ENCODE data around the gene ESR2. TPM values are rescaled to one million over a fixed set of nuclear protein-coding genes. Genes with fewer than 3 reads are reported as not detected.

Gene ESR2
- total and polyA plus RNA-seq, 2 of the 8 experiments (the other 6 are each of a cell fraction or from before 2014, with no cell fraction given) = 0.19 to 0.23 TPM

DNA sequence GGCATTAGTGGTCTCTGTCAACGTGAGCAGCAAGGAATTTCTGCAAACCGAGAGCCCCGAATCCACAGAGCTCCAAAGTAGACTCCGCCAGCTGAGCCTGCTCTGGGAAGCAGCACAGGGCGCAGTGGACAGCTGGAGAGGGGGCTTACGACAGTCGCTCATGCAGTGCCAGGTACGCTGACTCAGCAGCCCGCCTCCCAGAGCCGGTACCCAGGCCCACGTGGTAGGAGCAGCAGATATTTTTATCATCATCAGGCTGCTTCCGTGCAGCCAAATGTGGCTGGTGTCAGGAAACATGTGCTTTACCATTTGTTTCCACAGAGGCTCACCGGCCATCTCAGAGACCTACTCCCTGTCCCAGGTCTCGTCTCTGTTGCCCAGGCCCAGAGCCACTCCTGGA is 73.7 kb downstream of the ESR2 start:
- Histone ChIP-seq H2BK15ac (ENCODE audit: low read length) (no peak overlapping the region), H4K20me1 (replicated peaks in 1 of 2; ENCODE audit: control insufficient read depth in 1 of 2, insufficient read depth in 2 of 2, low read length in 2 of 2) (peaks cover 2 to 3% of the 10 kb centered on the region in 2 experiments), H3K36me3 (ENCODE audit: control insufficient read depth in 2 of 4, insufficient read depth in 4 of 4, low read length in 3 of 4) (peaks cover 15 to 77% (median 52%) of the 10 kb centered on the region in 4 experiments), H3K4ac (replicated peaks; ENCODE audit: insufficient read length, low read depth, low read length) (no peak overlapping the region), H3K9ac (replicated peaks in 1 of 4; ENCODE audit: extremely low read depth in 1 of 4, low read depth in 3 of 4, low read length in 3 of 4) (no peak overlapping the region), H2AK5ac (ENCODE audit: low read depth, low read length) (no peak overlapping the region), H3K79me1 (ENCODE audit: low read depth, low read length) (no peaks in the 10 kb centered on the region), H3K27ac (ENCODE audit: low read depth, low read length) (no peak overlapping the region), H2BK120ac (replicated peaks; ENCODE audit: low read depth, low read length) (no peak overlapping the region), H2BK12ac (ENCODE audit: low read depth, low read length) (no peak overlapping the region), H3K14ac (ENCODE audit: insufficient read length) (no peak overlapping the region), H3K4me2 (ENCODE audit: insufficient read depth in 1 of 2, low read depth in 2 of 2, low read length in 2 of 2) (no peak overlapping the region), H4K8ac (ENCODE audit: extremely low read depth, insufficient read depth, low read length) (no peak overlapping the region), H3K79me2 (ENCODE audit: control insufficient read depth in 1 of 2, insufficient read depth in 2 of 2, low read length in 2 of 2) (no peaks in the 10 kb centered on the region), H2BK20ac (ENCODE audit: low read length) (no peak overlapping the region), H2BK5ac (ENCODE audit: low read depth, low read length) (no peak overlapping the region), H3K56ac (replicated peaks; ENCODE audit: insufficient read length, low read depth, low read length) (no peak overlapping the region), H4K91ac (replicated peaks; ENCODE audit: insufficient read length, low read length) (no peak overlapping the region), H3K4me1 (replicated peaks in 1 of 4; ENCODE audit: control insufficient read depth in 3 of 4, insufficient read depth in 4 of 4, low read length in 3 of 4) (no peaks in the 10 kb centered on the region), H3K18ac (ENCODE audit: extremely low read depth, low read length) (no peak overlapping the region), H2AFZ (ENCODE audit: low read length) (no peak overlapping the region), H4K5ac (ENCODE audit: insufficient read length, low read depth, low read length) (no peak overlapping the region), H3K9me3 (ENCODE audit: insufficient read depth in 2 of 2, low read depth in 1 of 2, low read length in 1 of 2) (no peaks in the 10 kb centered on the region), H3K27me3 (replicated peaks in 1 of 4; ENCODE audit: control insufficient read depth in 3 of 4, extremely low read depth in 1 of 4, insufficient read depth in 3 of 4, low read length in 3 of 4) (no peaks in the 10 kb centered on the region), H3K4me3 (ENCODE audit: extremely low read depth in 1 of 4, insufficient read depth in 2 of 4, low read depth in 3 of 4, low read length in 4 of 4) (no peak overlapping the region), H3K23me2 (ENCODE audit: low read depth, low read length) (no peaks in the 10 kb centered on the region), H3K23ac (ENCODE audit: insufficient read length) (no peak overlapping the region)
- 94% methylated on average over 14 of the region's 14 CpGs; no CpG with 5 or more reads in 1 of the 2 experiments for WGBS, 2 experiments (ENCODE audit: extremely low coverage in 1 of 2, insufficient coverage in 1 of 2, insufficient read length in 1 of 2, insufficient replicate concordance in 2 of 2, low coverage in 1 of 2, low lambda C conversion rate in 2 of 2, missing lambda C conversion rate in 1 of 2)
- FAIRE-seq (no peak), DNase-seq (ENCODE audit: low read depth in 1 of 2, low spot score in 2 of 2) (no peak)
- POLR2A ChIA-PET (ENCODE audit: partially characterized antibody) = no interaction called here
- CTCF ChIA-PET (ENCODE audit: partially characterized antibody) = interaction anchor here (0.7 to 2.6 kb wide), 7 partner anchors 11 to 84 kb away, joined by 3 to 8 read pairs (median 3); no protein-coding TSS in a partner anchor
- TF ChIP-seq MAFK (IDR thresholded peaks at IDR 0.05; ENCODE audit: low read depth, low read length) = peak; percentile 22; the same call in 1 of the 2 replicates
- TF ChIP-seq CEBPB (IDR thresholded peaks at IDR 0.05; ENCODE audit: low read depth, low read length) = no peak
- no peak for TF ChIP-seq CBX5 (IDR thresholded peaks at IDR 0.05; ENCODE audit: low read depth, low read length)
